GM19238 (cell line): ENCODE results near the gene LRRC61.

Experiments
- DNase-seq: peaks from one replicate; pipeline ENCODE4 v3.0.0; 2011; ENCODE audit warnings: low spot score; ENCODE audit not compliant: insufficient read length

Gene LRRC61

DNA sequence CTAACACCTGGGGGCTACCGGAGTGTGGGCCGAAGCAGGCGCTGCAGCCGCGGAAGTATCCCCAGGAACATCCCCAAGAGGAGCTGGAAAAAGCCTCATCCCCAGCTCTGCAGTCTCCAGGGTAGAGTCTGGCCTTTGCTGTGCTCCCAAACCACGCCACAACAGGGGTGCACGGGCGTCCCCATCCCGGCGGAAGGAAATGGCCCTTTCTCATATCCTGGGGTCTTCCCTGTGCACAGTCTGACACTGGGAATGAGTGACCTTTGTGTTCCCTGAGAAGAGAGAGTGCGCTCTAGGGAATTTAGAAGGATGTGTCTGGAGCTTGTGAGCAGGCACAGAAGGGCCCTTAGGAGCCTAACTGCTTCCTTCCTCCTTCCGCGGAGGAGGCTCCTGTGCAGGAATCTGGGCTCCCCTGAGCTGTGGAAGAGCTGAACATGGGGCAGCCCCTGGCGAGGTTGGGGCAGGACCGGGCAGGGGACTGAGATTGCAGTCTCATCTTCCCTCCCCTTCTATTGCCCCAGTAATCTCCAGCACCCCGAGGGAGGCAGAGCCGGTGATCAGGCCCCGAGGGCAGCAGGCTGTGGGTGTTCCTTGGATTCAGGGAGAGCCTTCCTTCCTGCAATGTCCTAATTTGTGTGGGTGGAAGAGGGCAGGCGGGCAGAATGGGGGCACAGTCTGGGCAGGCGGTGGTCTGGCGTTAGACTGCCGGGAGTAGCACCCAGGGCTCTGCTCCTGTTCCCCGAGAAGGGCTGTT lies 46.8 kb downstream of the LRRC61 start:
- no peak for DNase-seq

GRCh38 chr7:150370612-150371071 lies 47.5 kb downstream of the LRRC61 start:
- DNase-seq: no peak

- DNase-seq: no peak
These were observed 48.2 kb downstream of the LRRC61 start for GRCh38 chr7:150371131-150371995.

DNA sequence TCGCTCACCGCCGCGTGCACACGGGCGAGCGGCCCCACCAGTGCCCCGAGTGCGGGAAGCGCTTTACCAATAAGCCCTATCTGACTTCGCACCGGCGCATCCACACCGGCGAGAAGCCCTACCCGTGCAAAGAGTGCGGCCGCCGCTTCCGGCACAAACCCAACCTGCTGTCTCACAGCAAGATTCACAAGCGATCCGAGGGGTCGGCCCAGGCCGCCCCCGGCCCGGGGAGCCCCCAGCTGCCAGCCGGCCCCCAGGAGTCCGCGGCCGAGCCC lies 48.8 kb downstream of the LRRC61 start:
- DNase-seq: no peak

GRCh38 chr7:150372271-150373048 lies 49.3 kb downstream of the LRRC61 start:
- no peak for DNase-seq

- no peak for DNase-seq
These were observed 50.1 kb downstream of the LRRC61 start for GRCh38 chr7:150373049-150373801.

GRCh38 chr7:150374026-150374425 lies 50.9 kb downstream of the LRRC61 start:
- no peak for DNase-seq

GRCh38 chr7:150374472-150374871 lies 51.3 kb downstream of the LRRC61 start:
- no peak for DNase-seq

DNA sequence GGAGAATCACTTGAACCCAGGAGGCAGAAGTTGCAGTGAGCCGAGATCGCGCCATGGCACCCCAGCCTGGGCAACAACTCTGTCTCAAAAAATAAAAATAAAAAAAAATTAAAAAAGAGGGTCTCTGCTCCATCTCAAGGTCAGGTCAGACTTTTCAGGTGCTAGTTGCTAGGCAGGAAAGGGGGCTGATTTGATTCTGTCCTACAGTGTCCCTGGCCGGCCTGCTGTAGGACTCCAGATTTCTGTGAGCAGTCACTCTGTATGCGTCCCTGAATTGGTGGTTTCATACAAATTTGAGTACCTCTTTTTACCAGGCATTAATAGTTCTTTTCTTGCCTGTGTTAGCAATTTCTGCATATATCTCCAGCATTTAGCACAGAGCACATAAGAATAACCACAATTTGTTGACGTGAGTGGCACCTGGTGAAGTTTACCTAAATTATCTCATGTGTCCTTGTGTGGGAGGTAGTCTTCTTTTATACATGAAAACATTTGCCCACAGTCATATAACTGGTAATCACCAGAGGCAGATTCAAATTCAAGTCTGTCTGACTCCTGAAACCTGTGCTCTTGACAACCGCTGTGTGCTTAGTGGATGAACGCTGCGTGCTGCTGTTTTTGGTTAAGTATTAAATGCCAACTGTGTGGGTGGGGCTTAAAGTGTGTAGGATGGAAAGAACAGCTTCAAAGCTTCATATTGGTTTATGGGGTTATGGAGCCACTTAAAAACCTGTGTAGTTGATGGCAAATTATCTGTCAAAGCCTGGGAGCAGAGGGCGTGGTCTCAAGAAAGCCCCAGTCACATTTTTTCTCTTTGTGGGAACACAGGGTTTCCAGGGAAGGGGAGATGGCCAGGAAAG lies 52.7 kb downstream of the LRRC61 start:
- DNase-seq: no peak

DNA sequence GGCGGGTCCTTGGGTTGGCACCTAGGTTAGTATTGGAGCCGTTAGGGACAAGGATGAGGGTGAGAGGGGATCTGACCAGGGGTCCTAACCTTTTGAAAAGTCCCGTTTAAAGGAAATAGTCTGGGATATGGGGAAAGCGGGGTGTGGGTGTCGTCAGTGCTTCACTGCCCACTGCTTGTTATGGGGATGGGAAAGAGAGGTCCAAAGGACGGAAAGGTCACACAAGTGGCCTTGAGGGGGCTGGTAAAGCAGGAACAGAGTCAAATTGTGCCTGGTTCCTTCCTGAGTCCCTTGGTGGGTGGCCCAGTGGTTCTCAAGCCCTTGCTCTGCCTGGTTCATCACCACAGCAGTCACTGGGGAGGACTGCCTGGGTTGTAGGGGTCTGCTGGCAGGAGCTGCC lies 53.4 kb downstream of the LRRC61 start:
- no peak for DNase-seq

GRCh38 chr7:150377196-150377595 lies 54.0 kb downstream of the LRRC61 start:
- no peak for DNase-seq

GRCh38 chr7:150377635-150378034 lies 54.5 kb downstream of the LRRC61 start:
- DNase-seq: no peak

- peak; percentile 50 for DNase-seq
These were observed 55.1 kb downstream of the LRRC61 start for GRCh38 chr7:150378115-150378852.

- DNase-seq: peak; percentile 99
These were observed 55.8 kb downstream of the LRRC61 start, which contains the start of gene ZNF775 for GRCh38 chr7:150378853-150379440. Gene ZNF775 (plus strand): TSS chr7:150379330. CDS start chr7:150388471, 9,141 bp downstream.

- DNase-seq: peak; percentile 41
These were observed 56.6 kb downstream of the LRRC61 start for GRCh38 chr7:150379441-150380379.

DNA sequence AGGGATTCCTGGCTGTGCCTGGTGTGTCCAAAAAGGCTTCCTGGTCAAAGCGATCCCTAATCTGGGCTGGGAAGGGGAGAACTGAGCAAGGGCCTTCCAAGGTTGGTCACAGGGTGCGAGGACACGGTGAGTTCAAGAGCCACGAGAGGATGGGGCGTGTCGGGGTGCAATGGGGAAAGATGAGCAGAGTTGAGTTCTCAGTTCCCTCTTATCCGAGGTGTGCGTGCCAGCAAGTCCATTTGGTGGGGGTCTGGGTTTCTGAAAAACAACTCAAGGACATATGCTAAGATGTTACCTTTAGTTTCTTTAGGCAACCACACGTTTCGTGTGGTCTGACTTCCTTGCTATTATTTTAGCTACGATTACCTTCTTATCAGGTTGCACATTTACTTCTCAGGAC lies 57.3 kb downstream of the LRRC61 start:
- peak; percentile 49 for DNase-seq

- DNase-seq: no peak
These were observed 57.9 kb downstream of the LRRC61 start for GRCh38 chr7:150381096-150381495.

DNA sequence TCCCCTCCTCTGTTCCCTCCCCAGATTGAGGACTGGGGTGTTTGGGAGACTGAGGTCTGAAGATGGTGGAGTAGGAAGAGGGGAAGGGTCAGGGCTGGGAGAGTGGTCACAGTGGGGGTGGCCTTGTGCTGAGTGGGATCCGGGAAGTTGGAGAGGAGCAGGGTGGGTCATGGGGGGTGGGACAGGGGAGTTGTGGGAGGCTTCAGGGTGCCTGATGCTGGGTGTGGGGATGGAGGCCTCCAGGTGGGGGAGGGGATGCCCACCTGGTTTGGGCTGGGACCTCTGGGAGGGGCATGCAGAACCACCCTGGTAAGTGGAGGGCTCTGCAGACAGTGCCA lies 58.6 kb downstream of the LRRC61 start:
- DNase-seq: no peak
